Stimulated activated CD8-positive, alpha-beta memory T cell treated with anti-CD3 and anti-CD28 coated beads, Interleukin-15, amount 100 ng/mL, for 48 hours (primary cell): Measurements from ENCODE around the gene PLXNA4.
"Not testable (repeated sequence)": the region's sequence is repeated elsewhere in the genome, so short reads cannot be mapped to it uniquely, and the experiment has no call there.

Experiments
- DNase-seq, 2 donors: peaks; one replicate each; pipeline ENCODE4 v3.0.0-alpha.2; 2020; ENCODE audit warnings: low read depth in 2 of 2

PLXNA4 gene

GRCh38 chr7:132178402-132179079 is 397.7 kb downstream of the PLXNA4 start:
- DNase-seq: not testable (repeated sequence)

GRCh38 chr7:132177708-132178401 is 398.4 kb downstream of the PLXNA4 start:
- DNase-seq: no peak

- DNase-seq: no peak
These were observed 399.6 kb downstream of the PLXNA4 start for GRCh38 chr7:132176719-132177118.

GRCh38 chr7:132171130-132171576 is 405.1 kb downstream of the PLXNA4 start:
- no peak for DNase-seq

GRCh38 chr7:132169730-132170129 is 406.5 kb downstream of the PLXNA4 start:
- DNase-seq: no peak

- no peak for DNase-seq
These were observed 408.0 kb downstream of the PLXNA4 start for GRCh38 chr7:132168239-132168638.

- not testable (repeated sequence) for DNase-seq
These were observed 410.6 kb downstream of the PLXNA4 start for GRCh38 chr7:132165695-132166094.

- no peak for DNase-seq
These were observed 411.6 kb downstream of the PLXNA4 start for GRCh38 chr7:132164558-132165125.

GRCh38 chr7:132162556-132163144 is 413.6 kb downstream of the PLXNA4 start:
- DNase-seq: no peak

GRCh38 chr7:132161976-132162375 is 414.3 kb downstream of the PLXNA4 start:
- DNase-seq: no peak

- no peak for DNase-seq
These were observed 414.7 kb downstream of the PLXNA4 start for GRCh38 chr7:132161533-132161915.

GRCh38 chr7:132160611-132161532 is 415.4 kb downstream of the PLXNA4 start:
- no peak for DNase-seq

GRCh38 chr7:132158841-132159240 is 417.4 kb downstream of the PLXNA4 start:
- no peak for DNase-seq

GRCh38 chr7:132158166-132158565 is 418.1 kb downstream of the PLXNA4 start:
- no peak for DNase-seq

GRCh38 chr7:132155715-132156114 is 420.6 kb downstream of the PLXNA4 start:
- DNase-seq: no peak

GRCh38 chr7:132154695-132155471 is 421.4 kb downstream of the PLXNA4 start:
- no peak for DNase-seq

GRCh38 chr7:132154248-132154647 is 422.0 kb downstream of the PLXNA4 start:
- no peak for DNase-seq

GRCh38 chr7:132152131-132152889 is 424.0 kb downstream of the PLXNA4 start:
- no peak for DNase-seq

- no peak for DNase-seq
These were observed 425.6 kb downstream of the PLXNA4 start for GRCh38 chr7:132150711-132151110.
